Measurements from ENCODE around the gene IFT57.

DNA sequence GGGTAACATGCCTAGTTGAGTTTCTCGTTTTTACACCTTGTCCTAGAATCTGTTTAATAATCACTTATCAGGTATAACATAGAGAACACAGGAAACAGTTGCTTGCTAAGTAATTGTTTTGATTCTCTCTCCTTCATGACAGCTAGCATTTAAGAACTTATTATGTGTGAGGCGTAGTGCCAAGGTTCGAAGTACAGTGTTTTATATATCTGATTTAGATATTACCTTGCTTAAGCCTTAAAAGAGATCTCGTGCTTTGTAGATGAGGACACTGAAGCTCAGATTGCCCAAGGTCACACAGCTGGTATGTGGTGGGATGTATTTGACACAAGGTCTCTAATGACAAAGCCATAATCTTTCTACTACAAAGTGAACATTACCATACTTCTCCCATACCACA, 29.0 kb upstream of the IFT57 start:
- TF ChIP-seq, protein P1, sequence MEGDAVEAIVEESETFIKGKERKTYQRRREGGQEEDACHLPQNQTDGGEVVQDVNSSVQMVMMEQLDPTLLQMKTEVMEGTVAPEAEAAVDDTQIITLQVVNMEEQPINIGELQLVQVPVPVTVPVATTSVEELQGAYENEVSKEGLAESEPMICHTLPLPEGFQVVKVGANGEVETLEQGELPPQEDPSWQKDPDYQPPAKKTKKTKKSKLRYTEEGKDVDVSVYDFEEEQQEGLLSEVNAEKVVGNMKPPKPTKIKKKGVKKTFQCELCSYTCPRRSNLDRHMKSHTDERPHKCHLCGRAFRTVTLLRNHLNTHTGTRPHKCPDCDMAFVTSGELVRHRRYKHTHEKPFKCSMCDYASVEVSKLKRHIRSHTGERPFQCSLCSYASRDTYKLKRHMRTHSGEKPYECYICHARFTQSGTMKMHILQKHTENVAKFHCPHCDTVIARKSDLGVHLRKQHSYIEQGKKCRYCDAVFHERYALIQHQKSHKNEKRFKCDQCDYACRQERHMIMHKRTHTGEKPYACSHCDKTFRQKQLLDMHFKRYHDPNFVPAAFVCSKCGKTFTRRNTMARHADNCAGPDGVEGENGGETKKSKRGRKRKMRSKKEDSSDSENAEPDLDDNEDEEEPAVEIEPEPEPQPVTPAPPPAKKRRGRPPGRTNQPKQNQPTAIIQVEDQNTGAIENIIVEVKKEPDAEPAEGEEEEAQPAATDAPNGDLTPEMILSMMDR (conservative IDR thresholded peaks at IDR 0.05; ENCODE audit: low read length) = no peak
- no peak for TF ChIP-seq EZH2phosphoT487 (IDR thresholded peaks at IDR 0.05; ENCODE audit: borderline replicate concordance)
